OCI-LY7 (cell line): ENCODE data around the gene CHAF1A.

Source experiments
- EZH2phosphoT487 ChIP-seq: fragments of 200-600 bp; sonication (generic); IDR thresholded peaks from 2 replicates; pipeline ENCODE4 v1.6.1; 2018; ENCODE audit warnings: low read depth, borderline replicate concordance, mild to moderate bottlenecking, mixed run types, antibody characterized with exemption, low read length, moderate library complexity, mixed read lengths
- TF ChIP-seq, protein P1 (sequence below): fragments of 200-600 bp; sonication (generic); conservative IDR thresholded peaks from 2 replicates; pipeline ENCODE4 v1.5.1; 2014; ENCODE audit warnings: mild to moderate bottlenecking, antibody characterized with exemption, low read length, moderate library complexity, mixed read lengths

DNA sequence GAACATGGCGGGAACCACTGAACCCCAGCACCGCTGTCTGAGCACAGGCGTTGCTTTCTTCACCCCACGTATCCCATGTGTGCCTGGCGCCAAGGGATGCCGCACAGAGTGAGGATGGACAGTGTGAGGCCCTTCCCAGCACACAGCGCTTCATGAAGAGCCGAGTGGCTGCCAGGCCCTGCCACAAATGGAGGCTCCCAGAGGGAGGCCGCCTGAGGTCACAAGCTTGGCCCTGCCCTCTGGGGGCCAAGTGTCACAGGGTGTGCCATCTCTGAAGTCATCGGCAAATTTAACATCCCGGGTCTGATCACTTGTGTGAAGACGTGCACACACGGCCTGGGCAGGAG, 34.7 kb upstream of the CHAF1A start:
- no peak for TF ChIP-seq EZH2phosphoT487
- TF ChIP-seq, protein P1, sequence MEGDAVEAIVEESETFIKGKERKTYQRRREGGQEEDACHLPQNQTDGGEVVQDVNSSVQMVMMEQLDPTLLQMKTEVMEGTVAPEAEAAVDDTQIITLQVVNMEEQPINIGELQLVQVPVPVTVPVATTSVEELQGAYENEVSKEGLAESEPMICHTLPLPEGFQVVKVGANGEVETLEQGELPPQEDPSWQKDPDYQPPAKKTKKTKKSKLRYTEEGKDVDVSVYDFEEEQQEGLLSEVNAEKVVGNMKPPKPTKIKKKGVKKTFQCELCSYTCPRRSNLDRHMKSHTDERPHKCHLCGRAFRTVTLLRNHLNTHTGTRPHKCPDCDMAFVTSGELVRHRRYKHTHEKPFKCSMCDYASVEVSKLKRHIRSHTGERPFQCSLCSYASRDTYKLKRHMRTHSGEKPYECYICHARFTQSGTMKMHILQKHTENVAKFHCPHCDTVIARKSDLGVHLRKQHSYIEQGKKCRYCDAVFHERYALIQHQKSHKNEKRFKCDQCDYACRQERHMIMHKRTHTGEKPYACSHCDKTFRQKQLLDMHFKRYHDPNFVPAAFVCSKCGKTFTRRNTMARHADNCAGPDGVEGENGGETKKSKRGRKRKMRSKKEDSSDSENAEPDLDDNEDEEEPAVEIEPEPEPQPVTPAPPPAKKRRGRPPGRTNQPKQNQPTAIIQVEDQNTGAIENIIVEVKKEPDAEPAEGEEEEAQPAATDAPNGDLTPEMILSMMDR, result no peak
